Panc1 (cell line): ENCODE measurements around the gene RASGEF1B. TPM values are rescaled to one million over a fixed set of nuclear protein-coding genes. Genes with fewer than 3 reads are reported as not detected.

Experiments
- ATAC-seq: fragments of 200-7000 bp; cut with Tn5 transposase; 2 replicates; pipeline ENCODE4 v1.9.1; 2020; ENCODE audit warnings: mild to moderate bottlenecking, moderate library complexity
- BruUV-seq: library from RNA; stranded (reverse); fragments of 400-500 nt; replicated peaks from 2 replicates; lab custom pipeline; 2021; lab: Mats Ljungman, UMichigan
- CTCF ChIA-PET: fragments of 300-600 bp; sonication (Branson Sonifier 250); formaldehyde crosslinking; loops from one replicate; lab custom pipeline; 2022; ENCODE audit warnings: antibody characterized with exemption; lab: Charles Lee
- POLR2A ChIA-PET: fragments of 300-600 bp; sonication (Branson Sonifier 250); formaldehyde crosslinking; loops from one replicate; lab custom pipeline; 2022; ENCODE audit warnings: antibody characterized with exemption; lab: Charles Lee
- DNase-seq: peaks from one replicate; pipeline ENCODE4 v3.0.0-alpha.2; 2010; ENCODE audit warnings: low read depth, low spot score
- H3K27ac ChIP-seq: 2 replicates; pipeline ENCODE4 v1.5.1; 2011; ENCODE audit warnings: mild to moderate bottlenecking, low read length, inconsistent platforms
- H3K27me3 ChIP-seq: fragments of 200-500 bp; sonication (Bioruptor generic); 2 replicates; pipeline ENCODE4 v1.6.0; 2014; ENCODE audit warnings: low read length, inconsistent platforms; ENCODE audit not compliant: control insufficient read depth, insufficient read depth
- H3K36me3 ChIP-seq: fragments of 200-500 bp; sonication (Bioruptor generic); 2 replicates; pipeline ENCODE4 v1.5.1; 2014; ENCODE audit warnings: inconsistent platforms, mild to moderate bottlenecking, low read length, moderate library complexity; ENCODE audit not compliant: control insufficient read depth, insufficient read depth
- H3K4me1 ChIP-seq: 2 replicates; pipeline ENCODE4 v1.5.1; 2011; ENCODE audit warnings: inconsistent platforms, mild to moderate bottlenecking, low read length, moderate library complexity; ENCODE audit not compliant: control insufficient read depth, insufficient read depth
- H3K4me3 ChIP-seq, 2 experiments: 2 replicates each; pipeline ENCODE4 v1.5.1; 2011 to 2012; ENCODE audit warnings: low read depth in 2 of 2, low read length in 2 of 2, mild to moderate bottlenecking in 2 of 2, inconsistent platforms in 1 of 2, moderate library complexity in 1 of 2
- H3K9me3 ChIP-seq: fragments of 200-500 bp; sonication (Bioruptor generic); 2 replicates; pipeline ENCODE4 v1.5.1; 2014; ENCODE audit warnings: low read depth, mild to moderate bottlenecking, inconsistent platforms, low read length, moderate library complexity; ENCODE audit not compliant: control insufficient read depth, insufficient read depth
- POLR2AphosphoS5 ChIP-seq: IDR thresholded peaks from 2 replicates; pipeline ENCODE4 v1.6.1; 2012; ENCODE audit warnings: mild to moderate bottlenecking, low read depth, low read length, moderate library complexity
- REST ChIP-seq, 2 experiments: IDR thresholded peaks; 2 replicates each; pipeline ENCODE4 v1.6.1; 2011 to 2012; ENCODE audit warnings: low read depth in 2 of 2, control low read depth in 1 of 2, low read length in 1 of 2, mild to moderate bottlenecking in 1 of 2, moderate library complexity in 1 of 2; ENCODE audit not compliant: insufficient read depth in 1 of 2
- SIN3A ChIP-seq: IDR thresholded peaks from 2 replicates; pipeline ENCODE4 v1.6.1; 2012; ENCODE audit warnings: low read depth, mild to moderate bottlenecking, low read length, moderate library complexity, borderline replicate concordance; ENCODE audit not compliant: insufficient read depth
- TCF7L2 ChIP-seq: IDR thresholded peaks from 2 replicates; pipeline ENCODE4 v1.6.1; 2011; ENCODE audit warnings: mild to moderate bottlenecking, low read depth, low read length, inconsistent platforms
- in situ Hi-C: cut with HindIII; loops from 2 replicates; pipeline ENCODE4 v1.10.0; 2016; ENCODE audit warnings: low sequenced_read_pairs, low pct_unique_long_range_greater_than_20kb
- intact Hi-C: fragments of 100-400 bp; cut with micrococcal nuclease; formaldehyde crosslinking; loops from one replicate; pipeline ENCODE4 v1.10.0; 2022; ENCODE audit not compliant: unreplicated experiment
- total RNA-seq: library from RNA; stranded (reverse); gene quantifications from one replicate; pipeline ENCODE4 v1.2.1, GENCODE V29; 2021; ENCODE audit not compliant: unreplicated experiment
- TF ChIP-seq, protein P1 (sequence below): fragments of 450-650 bp; IDR thresholded peaks from 2 replicates; pipeline ENCODE4 v1.5.1; 2017; ENCODE audit warnings: mild to moderate bottlenecking

RASGEF1B gene
- total RNA-seq, 1 experiment from 2014 or later: not detected

DNA sequence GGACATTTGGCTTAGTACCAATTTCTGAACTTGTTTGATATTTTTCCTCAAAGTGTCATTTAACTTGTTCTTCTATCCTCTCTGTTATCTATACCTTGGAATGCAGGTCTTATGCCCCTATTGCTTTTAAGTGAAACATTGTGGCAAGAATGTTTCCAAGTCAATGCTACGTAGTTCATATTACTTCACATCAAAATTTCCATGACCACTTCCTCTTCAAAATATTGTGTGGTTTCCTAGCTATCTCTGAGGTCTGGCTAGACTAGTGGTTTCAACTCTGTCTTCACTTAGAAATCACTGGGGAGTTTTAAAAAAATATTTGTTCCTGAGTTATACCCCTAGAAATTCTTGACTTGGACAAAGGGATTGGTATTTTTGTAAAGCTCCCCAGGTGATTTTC lies 20.2 kb upstream of the RASGEF1B start:
- BruUV-seq: no TSS peak
- in situ Hi-C loops (no loop called here), intact Hi-C loops (no loop called here)
- Histone ChIP-seq H3K27ac (no peak overlapping the region), H3K4me3 (no peak overlapping the region), H3K4me1 (no peaks in the 10 kb centered on the region), H3K27me3 (no peaks in the 10 kb centered on the region), H3K36me3 (no peaks in the 10 kb centered on the region), H3K9me3 (no peaks in the 10 kb centered on the region)
- TF ChIP-seq, protein P1, sequence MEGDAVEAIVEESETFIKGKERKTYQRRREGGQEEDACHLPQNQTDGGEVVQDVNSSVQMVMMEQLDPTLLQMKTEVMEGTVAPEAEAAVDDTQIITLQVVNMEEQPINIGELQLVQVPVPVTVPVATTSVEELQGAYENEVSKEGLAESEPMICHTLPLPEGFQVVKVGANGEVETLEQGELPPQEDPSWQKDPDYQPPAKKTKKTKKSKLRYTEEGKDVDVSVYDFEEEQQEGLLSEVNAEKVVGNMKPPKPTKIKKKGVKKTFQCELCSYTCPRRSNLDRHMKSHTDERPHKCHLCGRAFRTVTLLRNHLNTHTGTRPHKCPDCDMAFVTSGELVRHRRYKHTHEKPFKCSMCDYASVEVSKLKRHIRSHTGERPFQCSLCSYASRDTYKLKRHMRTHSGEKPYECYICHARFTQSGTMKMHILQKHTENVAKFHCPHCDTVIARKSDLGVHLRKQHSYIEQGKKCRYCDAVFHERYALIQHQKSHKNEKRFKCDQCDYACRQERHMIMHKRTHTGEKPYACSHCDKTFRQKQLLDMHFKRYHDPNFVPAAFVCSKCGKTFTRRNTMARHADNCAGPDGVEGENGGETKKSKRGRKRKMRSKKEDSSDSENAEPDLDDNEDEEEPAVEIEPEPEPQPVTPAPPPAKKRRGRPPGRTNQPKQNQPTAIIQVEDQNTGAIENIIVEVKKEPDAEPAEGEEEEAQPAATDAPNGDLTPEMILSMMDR: no peak
- TF ChIP-seq TCF7L2 (no peak), SIN3A (no peak), POLR2AphosphoS5 (no peak), REST (IDR thresholded peaks at IDR 0.05; ENCODE audit: insufficient read depth in 1 of 2, low read depth in 2 of 2, low read length in 1 of 2) (no peak)
- POLR2A ChIA-PET: no interaction called here
- CTCF ChIA-PET: no interaction called here
- ATAC-seq: no peak
- no peak for DNase-seq

GRCh38 chr4:81490403-81491160 lies 18.9 kb upstream of the RASGEF1B start:
- TF ChIP-seq TCF7L2 (no peak), REST (IDR thresholded peaks at IDR 0.05; ENCODE audit: insufficient read depth in 1 of 2, low read depth in 2 of 2, low read length in 1 of 2) (no peak), SIN3A (no peak), POLR2AphosphoS5 (no peak)
- TF ChIP-seq, protein P1: no peak
- POLR2A ChIA-PET: no interaction called here
- H3K4me3 ChIP-seq: no peak overlapping the region
- intact Hi-C loops (no loop called here), in situ Hi-C loops (no loop called here)
- CTCF ChIA-PET: no interaction called here
- H3K36me3 ChIP-seq: no peaks in the 10 kb centered on the region
- ATAC-seq: no peak
- DNase-seq: no peak
- no peak overlapping the region for H3K27ac ChIP-seq
- H3K27me3 ChIP-seq: no peaks in the 10 kb centered on the region
- no peaks in the 10 kb centered on the region for H3K9me3 ChIP-seq
- no TSS peak for BruUV-seq
- no peaks in the 10 kb centered on the region for H3K4me1 ChIP-seq
